Activated CD8-positive, alpha-beta memory T cell treated with anti-CD3 and anti-CD28 coated beads for 36 hours (primary cell): ENCODE results near the gene GMDS. TPM values are rescaled to one million over a fixed set of nuclear protein-coding genes. Genes with fewer than 3 reads are reported as not detected.

Experiments used
- CTCF ChIA-PET: fragments of 350-600 bp; sonication (Branson Sonifier 250); formaldehyde crosslinking; loops from one replicate; lab custom pipeline; 2021; ENCODE audit warnings: antibody characterized with exemption; lab: Charles Lee
- POLR2A ChIA-PET: fragments of 350-600 bp; sonication (Branson Sonifier 250); formaldehyde crosslinking; loops from one replicate; lab custom pipeline; 2021; ENCODE audit warnings: antibody characterized with exemption; lab: Charles Lee
- total RNA-seq, 2 experiments: library from RNA; stranded (reverse); gene quantifications; one replicate each; pipeline ENCODE4 v1.2.3, GENCODE V29; 2021

Gene GMDS
- total RNA-seq, 2 experiments from 2014 or later: 36.0 to 37.1 TPM

GRCh38 chr6:1945235-1945832 is 300.1 kb downstream of the GMDS start:
- ChIA-PET POLR2A (no interaction called here), CTCF (no interaction called here)

- CTCF ChIA-PET: no interaction called here
- POLR2A ChIA-PET: no interaction called here
These were observed 302.6 kb downstream of the GMDS start for GRCh38 chr6:1942834-1943233.

- ChIA-PET POLR2A (no interaction called here), CTCF (no interaction called here)
These were observed 303.9 kb downstream of the GMDS start for GRCh38 chr6:1941534-1941933.

GRCh38 chr6:1940381-1940780 is 305.0 kb downstream of the GMDS start:
- CTCF ChIA-PET: no interaction called here
- POLR2A ChIA-PET: no interaction called here

- CTCF ChIA-PET: no interaction called here
- POLR2A ChIA-PET: no interaction called here
These were observed 312.1 kb downstream of the GMDS start for GRCh38 chr6:1933292-1933691.

- ChIA-PET POLR2A (interaction anchor here (0.7 kb wide), 1 partner anchor 176 kb away, joined by 7 read pairs; no protein-coding TSS in a partner anchor), CTCF (interaction anchor here (0.7 kb wide), 2 partner anchors 353 to 1209 kb away, joined by 3 read pairs; no protein-coding TSS in a partner anchor)
These were observed 313.6 kb downstream of the GMDS start for GRCh38 chr6:1931817-1932216.

GRCh38 chr6:1930356-1930755 is 315.0 kb downstream of the GMDS start:
- ChIA-PET POLR2A (no interaction called here), CTCF (no interaction called here)

- CTCF ChIA-PET: no interaction called here
- POLR2A ChIA-PET: no interaction called here
These were observed 315.5 kb downstream of the GMDS start for GRCh38 chr6:1929931-1930330.

GRCh38 chr6:1925743-1926430 is 319.5 kb downstream of the GMDS start:
- POLR2A ChIA-PET: interaction anchor here (0.7 kb wide), 1 partner anchor 184 kb away, joined by 3 read pairs; no protein-coding TSS in a partner anchor
- CTCF ChIA-PET: no interaction called here

GRCh38 chr6:1923449-1923848 is 322.0 kb downstream of the GMDS start:
- ChIA-PET POLR2A (no interaction called here), CTCF (no interaction called here)

GRCh38 chr6:1917626-1918371 is 327.6 kb downstream of the GMDS start:
- ChIA-PET POLR2A (no interaction called here), CTCF (no interaction called here)

- POLR2A ChIA-PET: no interaction called here
- CTCF ChIA-PET: no interaction called here
These were observed 328.9 kb downstream of the GMDS start for GRCh38 chr6:1916334-1917070.

- ChIA-PET POLR2A (no interaction called here), CTCF (no interaction called here)
These were observed 330.2 kb downstream of the GMDS start for GRCh38 chr6:1915226-1915625.

- ChIA-PET CTCF (no interaction called here), POLR2A (no interaction called here)
These were observed 331.8 kb downstream of the GMDS start for GRCh38 chr6:1913577-1913976.

GRCh38 chr6:1912731-1913130 is 332.7 kb downstream of the GMDS start:
- ChIA-PET POLR2A (no interaction called here), CTCF (interaction anchor here (0.7 kb wide), 1 partner anchor 25 kb away, joined by 3 read pairs; no protein-coding TSS in a partner anchor)

GRCh38 chr6:1911474-1911873 is 333.9 kb downstream of the GMDS start:
- CTCF ChIA-PET: no interaction called here
- POLR2A ChIA-PET: no interaction called here

- POLR2A ChIA-PET: no interaction called here
- CTCF ChIA-PET: no interaction called here
These were observed 334.6 kb downstream of the GMDS start for GRCh38 chr6:1910621-1911407.

- CTCF ChIA-PET: no interaction called here
- POLR2A ChIA-PET: no interaction called here
These were observed 336.6 kb downstream of the GMDS start for GRCh38 chr6:1908784-1909183.

- ChIA-PET CTCF (no interaction called here), POLR2A (no interaction called here)
These were observed 338.8 kb downstream of the GMDS start for GRCh38 chr6:1906609-1907008.
